Endothelial cell of umbilical vein (primary cell): ENCODE results near the gene MFN2. TPM values are rescaled to one million over a fixed set of nuclear protein-coding genes. Genes with fewer than 3 reads are reported as not detected.

Source experiments
- BruUV-seq: library from RNA; stranded (reverse); fragments of 400-500 nt; replicated peaks from 2 replicates; lab custom pipeline; 2021; lab: Mats Ljungman, UMichigan
- CTCF ChIA-PET: fragments of 300-600, 350-600 bp; sonication (Branson Sonifier 250); formaldehyde crosslinking; loops from one replicate; lab custom pipeline; 2021; ENCODE audit warnings: antibody characterized with exemption, inconsistent platforms; lab: Charles Lee
- POLR2A ChIA-PET: fragments of 300-600, 350-600 bp; sonication (Branson Sonifier 250); formaldehyde crosslinking; loops from one replicate; lab custom pipeline; 2021; ENCODE audit warnings: antibody characterized with exemption, inconsistent platforms; lab: Charles Lee
- DNase-seq: peaks from one replicate; pipeline ENCODE4 v3.0.0-alpha.2; 2011; ENCODE audit warnings: low read depth, low spot score
- FAIRE-seq: peaks from 2 replicates; lab custom pipeline; 2011; peaks lifted over from hg19 to GRCh38; lab: Jason Lieb, UNC
- H2AFZ ChIP-seq: 2 replicates; pipeline ENCODE4 v1.6.0; 2012; ENCODE audit warnings: low read depth, low read length, control low read depth, inconsistent platforms
- H3K27ac ChIP-seq: 2 replicates; pipeline ENCODE4 v1.5.1; 2011; ENCODE audit warnings: low read depth, mild to moderate bottlenecking, control low read depth, low read length, moderate library complexity; ENCODE audit not compliant: insufficient read depth
- H3K27me3 ChIP-seq, 2 experiments: 2 replicates each; pipeline versions ENCODE4 v1.6.0 to v1.6.1; 2011; ENCODE audit warnings: low read length in 2 of 2, mixed read lengths in 1 of 2; ENCODE audit not compliant: control insufficient read depth in 2 of 2, insufficient read depth in 2 of 2
- H3K36me3 ChIP-seq, 2 experiments: 2 replicates in 1 of 2; 3 replicates in 1 of 2; pipeline ENCODE4 v1.5.1; 2011; ENCODE audit warnings: low read length in 2 of 2, mild to moderate bottlenecking in 1 of 2, moderate library complexity in 1 of 2; ENCODE audit not compliant: control insufficient read depth in 2 of 2, insufficient read depth in 2 of 2; ENCODE audit errors: extremely low read depth in 1 of 2
- H3K4me1 ChIP-seq: 3 replicates; pipeline ENCODE4 v1.5.1; 2011; ENCODE audit warnings: mild to moderate bottlenecking, low read length; ENCODE audit not compliant: control insufficient read depth, insufficient read depth; ENCODE audit errors: extremely low read depth
- H3K4me2 ChIP-seq: 2 replicates; pipeline ENCODE4 v1.6.1; 2011; ENCODE audit warnings: low read length, control low read depth, mixed read lengths; ENCODE audit not compliant: insufficient read depth
- H3K4me3 ChIP-seq, 3 experiments: fragments of 200-600 bp in 1 of 3; sonication (generic), shearing (Covaris generic) in 1 of 3; replicated peaks in 1 of 3; 2 replicates each; pipeline ENCODE4 v1.5.1; 2011 to 2016; ENCODE audit warnings: control low read depth in 3 of 3, low read length in 3 of 3, mild to moderate bottlenecking in 2 of 3, inconsistent platforms in 1 of 3, low read depth in 1 of 3, moderate library complexity in 1 of 3; ENCODE audit not compliant: insufficient read depth in 1 of 3
- H3K79me2 ChIP-seq: 2 replicates; pipeline ENCODE4 v1.6.0; 2012; ENCODE audit warnings: low read length, inconsistent platforms; ENCODE audit not compliant: control insufficient read depth, insufficient read depth
- H3K9ac ChIP-seq: replicated peaks from 2 replicates; pipeline ENCODE3; 2011; ENCODE audit warnings: low read length, control low read depth; ENCODE audit not compliant: insufficient read depth; ENCODE audit errors: extremely low read depth
- H3K9me1 ChIP-seq: replicated peaks from 3 replicates; pipeline ENCODE4 v1.6.0; 2011; ENCODE audit warnings: mild to moderate bottlenecking, low read length; ENCODE audit not compliant: control insufficient read depth, insufficient read depth; ENCODE audit errors: extremely low read depth
- H3K9me3 ChIP-seq: replicated peaks from 2 replicates; pipeline ENCODE4 v1.5.1; 2012; ENCODE audit warnings: low read length, inconsistent platforms; ENCODE audit not compliant: control insufficient read depth, insufficient read depth
- H4K20me1 ChIP-seq: replicated peaks from 2 replicates; pipeline ENCODE3; 2011; ENCODE audit warnings: mild to moderate bottlenecking, low read length; ENCODE audit not compliant: control insufficient read depth, insufficient read depth; ENCODE audit errors: extremely low read depth
- CTCF ChIP-seq, 2 donors: IDR thresholded peaks; 1 replicate in 1 of 2; 2 replicates in 1 of 2; pipeline ENCODE4 v1.5.1; 2011; ENCODE audit warnings: low read length in 2 of 2, mild to moderate bottlenecking in 2 of 2, moderate library complexity in 2 of 2, control low read depth in 1 of 2, inconsistent platforms in 1 of 2, low read depth in 1 of 2; ENCODE audit not compliant: insufficient read depth in 1 of 2; ENCODE audit errors: extremely low read depth in 1 of 2
- EZH2 ChIP-seq: IDR thresholded peaks from 2 replicates; pipeline ENCODE4 v1.6.1; 2012; ENCODE audit warnings: borderline replicate concordance, low read depth, mild to moderate bottlenecking, moderate library complexity, low read length, inconsistent platforms; ENCODE audit not compliant: severe bottlenecking
- FOS ChIP-seq: IDR thresholded peaks from 2 replicates; pipeline ENCODE4 v1.6.1; 2011; ENCODE audit warnings: mild to moderate bottlenecking, low read length, moderate library complexity, borderline replicate concordance; ENCODE audit not compliant: insufficient read depth
- GATA2 ChIP-seq: IDR thresholded peaks from 2 replicates; pipeline ENCODE4 v1.7.0; 2011; ENCODE audit warnings: low read depth, mild to moderate bottlenecking, moderate library complexity, mixed read lengths, low read length; ENCODE audit not compliant: insufficient read length, insufficient read depth
- JUN ChIP-seq: IDR thresholded peaks from 2 replicates; pipeline ENCODE4 v1.6.1; 2011; ENCODE audit warnings: borderline replicate concordance, low read depth; ENCODE audit not compliant: insufficient read length, insufficient read depth
- MAX ChIP-seq: IDR thresholded peaks from 2 replicates; pipeline ENCODE4 v1.6.1; 2011; ENCODE audit not compliant: insufficient read depth, insufficient read length
- MYC ChIP-seq: IDR thresholded peaks from one replicate; pipeline ENCODE4 v1.6.1; 2011; ENCODE audit warnings: mild to moderate bottlenecking, low read depth, low read length
- POLR2A ChIP-seq: IDR thresholded peaks from 2 replicates; pipeline ENCODE4 v1.6.1; 2012; ENCODE audit warnings: low read depth, mild to moderate bottlenecking, control low read depth, low read length
- POLR2AphosphoS5 ChIP-seq: IDR thresholded peaks from 2 replicates; pipeline ENCODE4 v1.6.1; 2012; ENCODE audit warnings: low read depth, mild to moderate bottlenecking, control low read depth, low read length, moderate library complexity; ENCODE audit not compliant: insufficient read depth
- dilution Hi-C: fragments of 300-500 bp; cut with MboI; formaldehyde crosslinking; loops from one replicate; pipeline ENCODE4 v1.15.0; 2019; ENCODE audit warnings: low sequenced_read_pairs; ENCODE audit not compliant: extremely low pct_ligation_motif_present
- intact Hi-C: fragments of 100-400 bp; cut with micrococcal nuclease; formaldehyde crosslinking; loops from one replicate; pipeline ENCODE4 v1.10.0; 2022
- polyA plus RNA-seq, 4 experiments: library from polyadenylated mRNA; depleted of rRNA in 3 of 4; stranded (reverse) in 3 of 4; unstranded in 1 of 4; fragments of >200 nt; gene quantifications; 2 replicates each; pipeline versions ENCODE4 v1.2.1 to v1.2.3, GENCODE V29; 2011 to 2012; ENCODE audit warnings: missing spikeins in 1 of 4
- total RNA-seq: library from RNA; stranded (reverse); gene quantifications from 2 replicates; pipeline ENCODE4 v1.2.3, GENCODE V29; 2021

Gene MFN2
- total and polyA plus RNA-seq, 2 donors (not counting 3 experiments of a cell fraction or from before 2014, with no cell fraction given) = 51.4 to 82.4 TPM

GRCh38 chr1:11970441-11971185, 9.6 kb upstream of the MFN2 start:
- ChIA-PET POLR2A (interaction anchor here (0.7 to 2.5 kb wide), 2 partner anchors 36 to 62 kb away, joined by 4 to 9 read pairs; partner anchors contain the start of gene PLOD1), CTCF (no interaction called here)
- Histone ChIP-seq H3K9ac (no peak overlapping the region), H3K9me1 (no peaks in the 10 kb centered on the region), H3K27me3 (no peaks in the 10 kb centered on the region), H3K79me2 (no peaks in the 10 kb centered on the region), H2AFZ (no peak overlapping the region), H3K9me3 (no peaks in the 10 kb centered on the region), H4K20me1 (no peaks in the 10 kb centered on the region), H3K4me3 (no peak overlapping the region), H3K4me1 (no peaks in the 10 kb centered on the region), H3K36me3 (peaks cover 5 to 41% of the 10 kb centered on the region in 2 experiments), H3K4me2 (no peak overlapping the region), H3K27ac (no peak overlapping the region)
- FAIRE-seq (no peak), DNase-seq (no peak)
- intact Hi-C loops (no loop called here), dilution Hi-C loops (no loop called here)
- no TSS peak for BruUV-seq
- no peak for TF ChIP-seq EZH2
- no peak for TF ChIP-seq POLR2A
- TF ChIP-seq GATA2 = no peak
- TF ChIP-seq MAX = no peak
- TF ChIP-seq POLR2AphosphoS5 = no peak
- no peak for TF ChIP-seq JUN
- TF ChIP-seq CTCF (IDR thresholded peaks at IDR 0.05; ENCODE audit: extremely low read depth in 1 of 2, insufficient read depth in 1 of 2, low read depth in 1 of 2, low read length in 2 of 2) = no peak
- no peak for TF ChIP-seq FOS
- no peak for TF ChIP-seq MYC
